GM23338 (cell line): ENCODE results near the gene IL22. TPM values are rescaled to one million over a fixed set of nuclear protein-coding genes. Genes with fewer than 3 reads are reported as not detected.
"Not testable (repeated sequence)": the region's sequence is repeated elsewhere in the genome, so short reads cannot be mapped to it uniquely, and the experiment has no call there.

Experiments
- ATAC-seq: fragments of 200-7000 bp; cut with Tn5 transposase; 3 replicates; pipeline ENCODE4 v1.9.1; 2020
- DNase-seq: peaks from one replicate; pipeline ENCODE4 v3.0.0-alpha.2; 2015; ENCODE audit warnings: low spot score
- H2AFZ ChIP-seq: fragments of 200-600 bp; sonication (generic); 2 replicates; pipeline ENCODE4 v1.8.0; 2016; ENCODE audit warnings: antibody characterized with exemption, mild to moderate bottlenecking, moderate library complexity
- H3F3A ChIP-seq: fragments of 200-600 bp; sonication (generic); replicated peaks from 2 replicates; pipeline ENCODE4 v1.8.0; 2017; ENCODE audit warnings: antibody characterized with exemption, mixed run types, low read depth
- H3K27ac ChIP-seq: fragments of 200-600 bp; sonication (generic); 2 replicates; pipeline ENCODE4 v1.6.1; 2016; ENCODE audit warnings: low read depth
- H3K27me3 ChIP-seq: fragments of 200-600 bp; sonication (generic); 2 replicates; pipeline ENCODE4 v1.8.0; 2016; ENCODE audit warnings: mild to moderate bottlenecking, mixed run types, moderate library complexity; ENCODE audit not compliant: insufficient read depth
- H3K36me3 ChIP-seq: fragments of 200-600 bp; sonication (generic); 2 replicates; pipeline ENCODE4 v1.8.0; 2016; ENCODE audit warnings: mild to moderate bottlenecking; ENCODE audit not compliant: insufficient read depth
- H3K4me1 ChIP-seq: fragments of 200-600 bp; sonication (generic); 2 replicates; pipeline ENCODE4 v1.8.0; 2016; ENCODE audit warnings: mild to moderate bottlenecking, moderate library complexity; ENCODE audit not compliant: insufficient read depth
- H3K4me2 ChIP-seq: fragments of 200-600 bp; sonication (generic); 2 replicates; pipeline ENCODE4 v1.7.1; 2017; ENCODE audit warnings: mixed run types
- H3K4me3 ChIP-seq: fragments of 200-600 bp; sonication (generic); 2 replicates; pipeline ENCODE4 v1.6.1; 2016; ENCODE audit warnings: mixed run types
- H3K79me2 ChIP-seq: fragments of 200-600 bp; sonication (generic); replicated peaks from 2 replicates; pipeline ENCODE4 v1.8.0; 2017; ENCODE audit warnings: mild to moderate bottlenecking; ENCODE audit not compliant: insufficient read depth
- H3K9me2 ChIP-seq: fragments of 200-600 bp; sonication (generic); 2 replicates; pipeline ENCODE4 v1.8.0; 2017; ENCODE audit not compliant: insufficient read depth
- H4K20me1 ChIP-seq: fragments of 200-600 bp; sonication (generic); replicated peaks from 2 replicates; pipeline ENCODE4 v1.8.0; 2017; ENCODE audit warnings: mild to moderate bottlenecking; ENCODE audit not compliant: insufficient read depth
- H3K27ac Mint-ChIP-seq: 2 replicates; pipeline ENCODE4 v1.8.0; 2020; ENCODE audit warnings: inconsistent platforms, mild to moderate bottlenecking, moderate library complexity, mixed read lengths
- H3K27me3 Mint-ChIP-seq: 3 replicates; pipeline ENCODE4 v1.8.0; 2022; ENCODE audit warnings: low read depth, mild to moderate bottlenecking, moderate library complexity, mixed read lengths, inconsistent platforms; ENCODE audit not compliant: insufficient read depth, poor library complexity
- H3K36me3 Mint-ChIP-seq: 3 replicates; pipeline ENCODE4 v1.8.0; 2021; ENCODE audit warnings: low read depth, mild to moderate bottlenecking, inconsistent platforms, moderate library complexity, mixed read lengths
- H3K4me1 Mint-ChIP-seq: 3 replicates; pipeline ENCODE4 v1.8.0; 2020; ENCODE audit warnings: mild to moderate bottlenecking, inconsistent platforms, mixed read lengths
- H3K4me3 Mint-ChIP-seq: 3 replicates; pipeline ENCODE4 v1.8.0; 2021; ENCODE audit warnings: moderate library complexity, mild to moderate bottlenecking, inconsistent platforms, mixed read lengths
- H3K9me3 Mint-ChIP-seq: 3 replicates; pipeline ENCODE4 v1.8.0; 2020; ENCODE audit warnings: moderate library complexity, mild to moderate bottlenecking, inconsistent platforms, mixed read lengths
- CREB1 ChIP-seq: fragments of 250-450 bp; sonication (Bioruptor Pico); IDR thresholded peaks from 2 replicates; pipeline ENCODE4 v1.5.0; 2020; ENCODE audit warnings: low read depth, mild to moderate bottlenecking, moderate library complexity
- CTCF ChIP-seq, 2 experiments: fragments of 200-600 bp in 1 of 2; sonication (generic) in 1 of 2; conservative IDR thresholded peaks; 2 replicates each; pipeline versions ENCODE4 v1.5.1 to v1.6.1; 2016 to 2017; ENCODE audit warnings: antibody characterized with exemption in 2 of 2, low read depth in 2 of 2, mild to moderate bottlenecking in 2 of 2, moderate library complexity in 1 of 2
- EZH2 ChIP-seq: fragments of 200-600 bp; sonication (generic); IDR thresholded peaks from one replicate; pipeline ENCODE4 v1.8.0; 2017; ENCODE audit warnings: antibody characterized with exemption, mild to moderate bottlenecking, low read depth; ENCODE audit not compliant: unreplicated experiment
- JUNB ChIP-seq: IDR thresholded peaks from one replicate; pipeline ENCODE4 v1.6.1; 2016; ENCODE audit warnings: antibody characterized with exemption; ENCODE audit not compliant: unreplicated experiment
- POLR2AphosphoS5 ChIP-seq: IDR thresholded peaks from 2 replicates; pipeline ENCODE4 v1.6.1; 2016; ENCODE audit warnings: antibody characterized with exemption, low read depth
- REST ChIP-seq: IDR thresholded peaks from one replicate; pipeline ENCODE4 v1.6.1; 2018; ENCODE audit warnings: antibody characterized with exemption; ENCODE audit not compliant: unreplicated experiment
- STAT1 ChIP-seq: IDR thresholded peaks from one replicate; pipeline ENCODE4 v1.6.1; 2016; ENCODE audit warnings: antibody characterized with exemption; ENCODE audit not compliant: unreplicated experiment
- ZNF114 ChIP-seq: fragments of 250-450 bp; sonication (Bioruptor Pico); IDR thresholded peaks from 2 replicates; pipeline ENCODE4 v1.5.0; 2020; ENCODE audit warnings: mild to moderate bottlenecking, moderate library complexity
- ZNF462 ChIP-seq: fragments of 250-450 bp; sonication (Bioruptor Pico); IDR thresholded peaks from 2 replicates; pipeline ENCODE4 v1.5.0; 2020; ENCODE audit warnings: mild to moderate bottlenecking, moderate library complexity
- polyA plus RNA-seq: library from polyadenylated mRNA; unstranded; fragments of >200 nt; fragmentation: Nextera tagmentation; extraction: Ambion mirVana; gene quantifications from 2 replicates; pipeline ENCODE4 v1.2.1, GENCODE V29; 2016
- total RNA-seq: library from RNA; depleted of rRNA; stranded (reverse); fragments of >200 nt; shearing (Covaris generic); gene quantifications from 2 replicates; pipeline ENCODE4 v1.2.3, GENCODE V29; 2014

IL22 gene
- total and polyA plus RNA-seq, 2 experiments from 2014 or later = not detected

GRCh38 chr12:68221497-68221896, 31.9 kb downstream of the IL22 start (continued):
- TF ChIP-seq EZH2 = no peak
- no peak for TF ChIP-seq JUNB
- no peak for TF ChIP-seq STAT1
- no peak for TF ChIP-seq CTCF (conservative IDR thresholded peaks at IDR 0.05; ENCODE audit: low read depth in 2 of 2)

GRCh38 chr12:68210875-68211274, 42.5 kb downstream of the IL22 start:
- DNase-seq (no peak), ATAC-seq (no peak)
- Histone ChIP-seq H4K20me1 (no peaks in the 10 kb centered on the region), H2AFZ (no peak overlapping the region), H3K79me2 (no peaks in the 10 kb centered on the region), H3K27ac (no peak overlapping the region), H3K4me3 (no peak overlapping the region), H3F3A (no peaks in the 10 kb centered on the region), H3K4me2 (no peak overlapping the region), H3K4me1 (peaks cover 7% of the 10 kb centered on the region; the same call in 1 of the 2 replicates), H3K27me3 (no peaks in the 10 kb centered on the region), H3K36me3 (no peaks in the 10 kb centered on the region), H3K9me2 (peaks cover 7% of the 10 kb centered on the region; the same call in 1 of the 2 replicates)
- Mint-ChIP-seq H3K36me3 (no peaks in the 10 kb centered on the region), H3K4me3 (no peak overlapping the region), H3K4me1 (peaks cover 3% of the 10 kb centered on the region; the same call in 1 of the 3 replicates), H3K9me3 (no peaks in the 10 kb centered on the region), H3K27ac (no peak overlapping the region), H3K27me3 (peaks cover 3% of the 10 kb centered on the region)
- TF ChIP-seq ZNF462 (CRISPR knock-in tag) (no peak), POLR2AphosphoS5 (no peak), REST (no peak), CREB1 (no peak), ZNF114 (CRISPR knock-in tag) (no peak)

- not testable (repeated sequence) for H3K9me3 Mint-ChIP-seq, H3K27ac Mint-ChIP-seq, H3K27me3 ChIP-seq, H3K27ac ChIP-seq, H3K9me2 ChIP-seq, H3K4me3 ChIP-seq, H3K27me3 Mint-ChIP-seq, H3K4me3 Mint-ChIP-seq, H3K4me2 ChIP-seq, H3K36me3 ChIP-seq, H3K36me3 Mint-ChIP-seq, H3K4me1 ChIP-seq, H4K20me1 ChIP-seq, H3K79me2 ChIP-seq, H3F3A ChIP-seq, H3K4me1 Mint-ChIP-seq
- peak; percentile 13 for DNase-seq
- 0 out of 2 replicates have a peak overlapping the region, but pooled peaks have one; percentile 40 for H2AFZ ChIP-seq
- peak; percentile 26; the same call in 1 of the 3 replicates for ATAC-seq
Measured at GRCh38 chr12:68209048-68209728, 44.2 kb downstream of the IL22 start.
